PC-9 (cell line): Measurements from ENCODE around the gene MCM9.

Experiments used
- EZH2 ChIP-seq: fragments of 200-600 bp; sonication (generic); IDR thresholded peaks from 2 replicates; pipeline ENCODE4 v1.8.0; 2017; ENCODE audit warnings: antibody characterized with exemption, low read depth
- TF ChIP-seq, protein P1 (sequence below): fragments of 200-600 bp; sonication (generic); conservative IDR thresholded peaks from 2 replicates; pipeline ENCODE4 v1.6.1; 2017; ENCODE audit warnings: mixed run types, antibody characterized with exemption, mild to moderate bottlenecking, moderate library complexity

DNA sequence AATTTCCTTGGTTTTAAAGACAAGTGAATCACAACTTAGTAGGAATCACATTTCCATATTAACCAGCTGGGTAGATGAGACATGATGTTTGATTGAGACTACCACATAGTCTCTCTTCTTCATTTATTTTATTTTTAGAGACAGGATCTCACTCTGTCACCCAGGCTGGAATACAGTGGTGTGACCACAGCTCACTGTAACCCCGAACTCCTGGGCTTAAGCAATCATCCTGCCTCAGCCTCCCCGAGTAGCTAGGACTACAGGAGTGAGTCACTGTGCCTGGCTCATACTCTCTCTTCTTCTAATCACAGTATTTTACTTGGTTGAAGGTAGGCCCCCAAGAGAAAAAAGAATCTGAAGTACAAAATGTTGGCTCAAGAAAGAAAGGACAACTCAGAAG is 121.2 kb downstream of the MCM9 start:
- TF ChIP-seq, protein P1, sequence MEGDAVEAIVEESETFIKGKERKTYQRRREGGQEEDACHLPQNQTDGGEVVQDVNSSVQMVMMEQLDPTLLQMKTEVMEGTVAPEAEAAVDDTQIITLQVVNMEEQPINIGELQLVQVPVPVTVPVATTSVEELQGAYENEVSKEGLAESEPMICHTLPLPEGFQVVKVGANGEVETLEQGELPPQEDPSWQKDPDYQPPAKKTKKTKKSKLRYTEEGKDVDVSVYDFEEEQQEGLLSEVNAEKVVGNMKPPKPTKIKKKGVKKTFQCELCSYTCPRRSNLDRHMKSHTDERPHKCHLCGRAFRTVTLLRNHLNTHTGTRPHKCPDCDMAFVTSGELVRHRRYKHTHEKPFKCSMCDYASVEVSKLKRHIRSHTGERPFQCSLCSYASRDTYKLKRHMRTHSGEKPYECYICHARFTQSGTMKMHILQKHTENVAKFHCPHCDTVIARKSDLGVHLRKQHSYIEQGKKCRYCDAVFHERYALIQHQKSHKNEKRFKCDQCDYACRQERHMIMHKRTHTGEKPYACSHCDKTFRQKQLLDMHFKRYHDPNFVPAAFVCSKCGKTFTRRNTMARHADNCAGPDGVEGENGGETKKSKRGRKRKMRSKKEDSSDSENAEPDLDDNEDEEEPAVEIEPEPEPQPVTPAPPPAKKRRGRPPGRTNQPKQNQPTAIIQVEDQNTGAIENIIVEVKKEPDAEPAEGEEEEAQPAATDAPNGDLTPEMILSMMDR: no peak
- no peak for TF ChIP-seq EZH2
